ENCODE measurements around the gene TAB2.
"Not testable (repeated sequence)": the region's sequence is repeated elsewhere in the genome, so short reads cannot be mapped to it uniquely, and the experiment has no call there.

TAB2 gene

GRCh38 chr6:149334682-149335160 lies 17.2 kb downstream of the TAB2 start:
- DNase-seq: no peak

- DNase-seq: no peak
These were observed 18.6 kb downstream of the TAB2 start for GRCh38 chr6:149335924-149336608.

- DNase-seq: no peak
These were observed 19.1 kb downstream of the TAB2 start for GRCh38 chr6:149336609-149336928.

GRCh38 chr6:149337320-149337719 lies 19.8 kb downstream of the TAB2 start:
- DNase-seq: no peak

- DNase-seq: no peak
These were observed 22.7 kb downstream of the TAB2 start for GRCh38 chr6:149340200-149340599.

- DNase-seq: no peak
These were observed 25.0 kb downstream of the TAB2 start for GRCh38 chr6:149342525-149342924.

GRCh38 chr6:149343501-149343900 lies 26.0 kb downstream of the TAB2 start:
- no peak for DNase-seq

GRCh38 chr6:149346078-149346477 lies 28.6 kb downstream of the TAB2 start:
- DNase-seq: no peak

- no peak for DNase-seq
These were observed 29.6 kb downstream of the TAB2 start for GRCh38 chr6:149347067-149347466.

- not testable (repeated sequence) for DNase-seq
These were observed 31.8 kb downstream of the TAB2 start for GRCh38 chr6:149349279-149349678.

- DNase-seq: peak; percentile 96
These were observed 36.5 kb downstream of the TAB2 start for GRCh38 chr6:149354009-149354408.

GRCh38 chr6:149356081-149356750 lies 38.7 kb downstream of the TAB2 start:
- no peak for DNase-seq

- DNase-seq: no peak
These were observed 40.4 kb downstream of the TAB2 start for GRCh38 chr6:149357726-149358538.

- no peak for DNase-seq
These were observed 41.9 kb downstream of the TAB2 start for GRCh38 chr6:149359440-149359839.

GRCh38 chr6:149360536-149360935 lies 43.0 kb downstream of the TAB2 start:
- DNase-seq: no peak

- no peak for DNase-seq
These were observed 44.8 kb downstream of the TAB2 start for GRCh38 chr6:149362289-149362688.

- DNase-seq: no peak
These were observed 45.6 kb downstream of the TAB2 start for GRCh38 chr6:149363154-149363553.

- DNase-seq: no peak
These were observed 47.0 kb downstream of the TAB2 start for GRCh38 chr6:149364557-149364956.

GRCh38 chr6:149365197-149365596 lies 47.7 kb downstream of the TAB2 start:
- DNase-seq: no peak

GRCh38 chr6:149366267-149366921 lies 48.9 kb downstream of the TAB2 start:
- DNase-seq: no peak

- DNase-seq: no peak
These were observed 50.6 kb downstream of the TAB2 start for GRCh38 chr6:149368065-149368464.

- no peak for DNase-seq
These were observed 53.6 kb downstream of the TAB2 start for GRCh38 chr6:149371154-149371553.

- DNase-seq: no peak
These were observed 54.5 kb downstream of the TAB2 start for GRCh38 chr6:149372062-149372461.
